Fibroblast of skin of right biceps (primary cell): ENCODE results near the gene DTD1.
A peak's percentile ranks its signal among the peaks of the same experiment; 100 is the strongest.

Source experiments
- DNase-seq: peaks from one replicate; pipeline ENCODE4 v3.0.0-alpha.2; 2013

Gene DTD1

GRCh38 chr20:18715564-18715963 is 127.7 kb downstream of the DTD1 start:
- no peak for DNase-seq

GRCh38 chr20:18717062-18717461 is 129.2 kb downstream of the DTD1 start:
- no peak for DNase-seq

- no peak for DNase-seq
Measured at GRCh38 chr20:18718129-18718528, 130.3 kb downstream of the DTD1 start.

- DNase-seq: peak; percentile 57
Measured at GRCh38 chr20:18719426-18719825, 131.6 kb downstream of the DTD1 start.

DNA sequence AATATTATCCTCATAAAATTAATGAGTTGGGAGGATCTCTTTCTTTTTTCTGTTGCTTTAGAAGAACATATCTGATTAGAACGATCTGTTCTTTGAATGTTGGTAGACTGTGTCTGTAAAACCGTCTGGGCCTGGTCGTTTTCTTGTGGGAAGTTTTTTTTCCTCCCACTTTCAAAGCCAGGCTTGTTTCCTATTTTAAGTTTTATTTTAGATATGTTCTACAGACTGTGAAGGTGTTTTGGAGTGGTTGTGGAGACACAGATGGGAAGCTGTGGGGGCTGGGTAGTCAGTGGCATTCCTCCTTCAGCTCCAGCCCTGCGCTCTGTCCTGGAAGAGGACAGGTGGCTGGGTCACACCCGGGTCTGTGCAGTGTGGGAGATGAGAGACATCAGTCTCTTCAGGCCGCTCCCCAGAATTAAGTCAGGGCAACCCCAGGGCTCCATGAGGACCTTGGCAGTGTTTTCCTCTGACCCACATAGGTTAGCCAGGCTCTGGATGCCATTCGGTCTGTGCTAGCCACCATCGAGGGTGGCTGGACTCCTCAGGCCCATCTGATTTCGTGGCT is 133.8 kb downstream of the DTD1 start:
- no peak for DNase-seq

DNA sequence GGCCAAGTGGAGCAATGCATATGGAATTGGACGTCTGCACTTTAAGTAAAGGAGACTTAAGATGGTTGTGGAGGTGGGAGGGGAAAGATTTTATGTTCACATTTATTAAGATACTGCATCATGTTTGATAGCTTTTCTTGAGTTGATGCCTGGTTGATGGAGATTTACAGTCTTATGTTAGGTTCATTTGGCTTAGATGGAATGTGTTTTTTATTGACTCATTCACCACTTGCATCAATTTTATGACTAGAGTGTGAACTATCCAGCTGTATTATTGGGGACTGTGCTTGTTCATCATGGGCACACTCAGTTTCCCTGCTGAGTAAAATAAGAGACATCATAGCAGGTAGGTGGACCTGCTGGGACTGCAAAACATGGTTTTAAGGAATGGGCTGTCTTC is 134.5 kb downstream of the DTD1 start:
- peak; percentile 27 for DNase-seq

DNA sequence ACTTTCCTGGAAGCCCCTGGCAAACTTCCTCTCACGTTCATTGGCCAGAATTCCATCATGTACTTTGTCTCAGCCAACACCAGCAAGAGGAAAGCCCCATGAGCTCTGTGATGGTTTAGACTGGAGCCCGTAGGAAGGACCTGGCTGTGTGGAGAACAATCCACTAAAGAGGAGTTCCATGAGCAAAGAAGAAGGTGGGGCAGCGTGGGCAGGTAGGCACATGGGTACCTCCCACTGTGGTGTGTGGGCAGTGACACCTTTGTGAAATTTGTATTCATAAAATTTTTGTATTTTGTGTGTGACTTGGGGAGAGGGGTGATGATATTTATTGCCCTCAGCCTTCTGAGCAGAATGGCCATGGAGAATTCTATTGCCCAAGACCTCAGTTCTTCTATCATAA is 136.2 kb downstream of the DTD1 start:
- DNase-seq: no peak

GRCh38 chr20:18724788-18725464 is 137.1 kb downstream of the DTD1 start:
- DNase-seq: no peak

GRCh38 chr20:18727032-18727508 is 139.2 kb downstream of the DTD1 start:
- no peak for DNase-seq

GRCh38 chr20:18728165-18728869 is 140.5 kb downstream of the DTD1 start:
- no peak for DNase-seq

DNA sequence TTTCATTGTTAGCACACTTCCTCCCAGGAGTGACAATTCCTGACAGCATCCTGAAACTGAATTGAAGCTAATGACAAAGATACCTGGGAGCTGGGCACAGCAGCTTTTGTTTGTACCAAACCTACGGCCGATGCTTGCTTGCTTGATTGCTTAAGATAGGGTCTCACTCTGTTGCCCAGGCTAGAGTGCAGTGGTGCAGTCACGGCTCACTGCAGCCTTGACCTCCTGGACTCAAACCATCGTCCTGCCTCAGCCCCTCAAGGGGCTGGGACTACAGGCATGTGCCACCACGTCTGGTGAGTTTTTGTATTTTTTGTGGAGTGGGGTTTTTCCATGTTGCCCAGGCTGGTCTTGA is 141.0 kb downstream of the DTD1 start:
- DNase-seq: no peak

- DNase-seq: no peak
Measured at GRCh38 chr20:18729231-18729825, 141.5 kb downstream of the DTD1 start.

GRCh38 chr20:18731940-18732339 is 144.1 kb downstream of the DTD1 start:
- no peak for DNase-seq

DNA sequence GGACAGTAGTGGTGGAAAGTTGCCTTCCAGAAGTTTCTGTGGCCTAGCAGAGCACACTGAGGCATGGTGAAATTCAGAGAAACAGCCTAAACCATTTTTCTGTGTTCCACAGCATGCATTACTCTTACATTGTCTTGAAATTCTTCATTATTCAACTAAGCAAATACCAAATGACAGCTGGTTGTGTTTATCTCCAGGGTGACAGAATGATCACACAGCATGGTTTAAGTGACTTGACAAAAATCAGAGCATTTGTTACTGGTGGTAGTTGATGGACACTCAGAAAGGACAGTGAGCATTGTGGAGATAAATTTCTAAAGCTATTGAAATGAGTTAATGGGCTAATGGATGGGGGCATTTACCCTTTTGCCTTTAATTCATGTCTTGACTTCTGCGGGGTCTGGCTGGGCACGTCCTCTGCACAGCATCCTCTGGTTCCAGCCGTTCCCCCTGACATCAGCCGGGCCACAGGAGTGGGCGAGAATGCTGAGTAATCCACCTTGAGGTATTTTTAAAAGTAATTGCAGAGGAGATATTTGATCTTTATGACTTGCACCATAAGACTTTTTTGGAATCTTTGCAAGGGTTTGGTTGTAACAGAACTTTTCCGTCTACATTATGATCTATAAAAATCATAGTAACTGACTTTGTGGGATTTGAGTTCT is 146.8 kb downstream of the DTD1 start:
- DNase-seq: no peak

DNA sequence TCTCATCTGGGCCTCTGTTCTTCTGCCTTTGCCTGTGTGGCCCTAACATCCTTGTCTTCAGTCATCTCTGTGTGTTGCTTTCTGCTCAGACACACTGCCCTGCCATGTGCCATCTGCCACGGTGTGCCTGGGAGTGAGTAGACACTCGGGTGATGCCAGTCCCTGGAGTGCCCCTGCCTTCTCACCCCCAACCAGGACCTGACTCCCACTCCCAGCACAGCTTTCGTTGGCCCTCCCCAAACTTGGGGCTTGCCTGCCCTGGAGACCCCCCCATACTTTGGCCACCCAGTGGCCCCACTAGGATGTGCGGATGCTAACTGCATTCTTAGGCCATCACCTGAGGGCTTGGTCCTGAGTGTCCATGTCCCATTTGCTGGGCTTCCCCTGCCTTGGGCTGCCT is 149.3 kb downstream of the DTD1 start:
- DNase-seq: no peak

DNA sequence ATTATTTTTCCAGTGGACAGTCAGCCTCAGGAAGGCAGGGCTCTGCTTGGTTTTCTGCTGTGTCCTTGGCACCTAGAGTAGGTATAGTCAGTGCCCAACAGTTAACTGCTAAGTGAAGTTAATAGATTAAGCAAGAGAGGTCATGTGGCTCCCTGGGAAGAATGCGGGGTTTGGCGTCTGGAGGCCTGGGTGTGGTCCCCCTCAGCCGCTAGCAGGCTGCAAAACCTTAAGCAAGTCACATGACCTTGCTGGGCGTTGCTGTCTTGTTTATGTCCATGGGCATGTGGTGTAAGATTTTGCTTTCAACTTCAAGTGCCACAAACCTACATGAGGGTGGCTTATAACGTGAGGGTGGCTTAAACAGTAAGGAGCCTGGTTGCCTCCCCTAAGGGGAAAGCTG is 150.2 kb downstream of the DTD1 start:
- no peak for DNase-seq

DNA sequence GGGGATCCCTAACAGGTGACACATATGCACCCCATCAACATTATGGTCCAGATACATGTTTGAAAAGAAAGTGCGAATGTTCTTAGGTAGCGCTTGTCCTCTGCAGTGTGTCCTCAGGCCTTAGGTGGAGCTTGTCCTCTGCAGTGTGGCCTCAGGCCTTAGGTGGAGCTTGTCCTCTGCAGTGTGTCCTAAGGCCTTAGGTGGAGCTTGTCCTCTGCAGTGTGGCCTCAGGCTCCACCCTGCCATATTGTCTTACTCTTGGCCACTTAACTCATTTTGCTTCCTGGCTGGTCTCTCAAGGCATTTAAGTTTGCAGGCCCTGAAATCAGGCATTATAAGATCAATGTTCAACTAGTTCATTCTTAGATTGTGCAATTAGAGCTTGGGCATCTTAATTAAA is 151.0 kb downstream of the DTD1 start:
- no peak for DNase-seq

GRCh38 chr20:18739751-18740166 is 151.9 kb downstream of the DTD1 start:
- peak; percentile 84 for DNase-seq

DNA sequence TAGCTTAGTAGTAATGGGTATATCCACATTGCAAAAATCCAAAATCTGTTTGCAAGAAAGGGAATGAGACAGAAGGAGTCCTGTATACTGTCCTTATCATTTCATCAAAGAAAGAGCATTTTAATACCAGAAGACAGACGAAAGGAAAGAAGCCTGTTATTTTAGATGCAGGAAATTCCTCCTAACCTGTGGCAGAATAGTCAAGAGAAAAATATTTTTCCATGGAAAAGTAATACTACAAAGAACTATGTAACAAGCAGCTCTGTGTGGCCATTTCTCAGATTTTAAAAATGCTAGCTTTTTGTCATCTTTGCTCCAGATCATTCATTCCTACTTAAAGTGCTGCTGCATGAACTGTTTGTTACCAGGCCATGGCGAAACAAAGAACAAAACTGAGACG is 152.9 kb downstream of the DTD1 start:
- DNase-seq: no peak

GRCh38 chr20:18742841-18743240 is 155.0 kb downstream of the DTD1 start:
- DNase-seq: no peak

DNA sequence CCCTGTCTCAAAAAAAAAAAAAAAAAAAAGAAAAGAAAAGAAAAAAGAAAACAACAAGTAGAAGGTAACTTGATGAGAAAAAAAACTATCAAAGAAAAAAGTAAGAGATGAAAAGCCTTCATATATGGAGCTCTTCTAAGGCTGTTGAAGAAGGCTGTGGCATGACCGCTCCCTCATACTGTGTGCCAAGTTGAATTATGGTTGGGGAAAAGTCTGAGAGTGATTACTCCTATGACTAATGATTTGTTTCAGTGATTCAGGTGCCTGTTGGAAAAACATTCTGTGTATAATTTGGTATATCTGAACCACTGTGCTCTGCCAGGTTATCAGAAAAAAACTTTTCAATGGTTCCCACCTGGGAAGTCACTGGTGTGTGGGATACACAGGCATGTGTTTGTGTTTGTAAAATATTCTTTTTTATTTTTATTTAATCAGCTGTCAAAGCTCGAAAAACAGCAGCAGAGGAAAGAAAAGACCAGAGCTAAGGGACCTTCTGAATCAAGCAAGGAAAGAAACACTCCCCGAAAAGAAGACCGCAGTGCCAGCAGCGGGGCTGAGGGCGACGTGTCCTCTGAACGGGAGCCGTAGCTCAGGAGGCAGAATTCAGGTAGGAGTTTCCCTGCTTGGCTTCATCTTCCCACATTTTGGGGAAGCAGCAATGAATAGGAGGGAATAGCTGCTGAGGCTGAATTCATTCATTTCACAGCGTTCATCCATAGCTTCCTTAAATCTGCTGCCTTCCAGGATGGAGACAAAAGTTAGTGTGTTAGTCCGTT is 156.0 kb downstream of the DTD1 start:
- DNase-seq: no peak

DNA sequence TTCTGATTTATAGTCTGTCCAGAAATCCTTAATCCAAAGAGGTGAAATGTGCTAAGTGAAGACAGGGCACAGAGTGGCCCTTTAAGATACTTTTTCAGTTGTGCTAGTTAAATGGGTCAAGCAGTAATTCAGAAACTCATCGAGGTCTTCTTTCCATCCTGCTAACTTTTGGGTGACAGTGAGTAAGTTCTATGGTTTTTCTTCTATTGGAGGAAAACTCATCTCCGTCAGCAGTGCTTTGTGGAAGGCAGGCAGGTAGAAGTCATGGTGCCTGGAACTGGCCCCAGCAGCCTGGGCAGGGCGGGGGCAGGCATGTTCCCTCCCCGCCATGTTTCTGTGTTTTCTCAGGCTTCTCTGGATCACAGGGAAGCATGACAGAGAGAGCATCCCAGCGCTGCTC is 159.2 kb downstream of the DTD1 start:
- DNase-seq: no peak

DNA sequence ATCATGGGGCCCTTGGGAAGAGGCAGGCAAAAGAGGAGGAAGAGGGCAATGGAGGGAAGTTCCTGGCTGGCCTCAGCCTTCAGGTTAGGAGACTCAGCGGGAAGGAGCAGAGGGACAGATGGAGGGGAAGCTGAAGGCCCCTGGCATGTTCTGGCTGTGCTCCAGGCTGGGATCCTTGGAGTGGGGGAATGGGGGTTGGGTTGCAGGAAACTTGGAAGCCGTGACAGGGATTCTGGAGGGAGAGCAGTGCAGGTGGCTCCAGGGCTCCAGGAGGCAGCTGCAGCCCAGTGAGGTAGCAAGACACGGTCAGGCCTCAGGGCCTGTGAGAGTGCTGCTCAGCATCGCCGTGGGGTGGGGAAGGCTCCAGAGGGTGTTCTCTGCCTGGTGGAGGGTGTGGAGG is 161.1 kb downstream of the DTD1 start:
- DNase-seq: no peak
